Right lobe of liver (tissue), 6 donors: ENCODE data around the gene TRHDE. TPM values are rescaled to one million over a fixed set of nuclear protein-coding genes. Genes with fewer than 3 reads are reported as not detected.

Source experiments
- ATAC-seq, 4 donors: fragments of 200-7000 bp; cut with Tn5 transposase; one replicate each; pipeline ENCODE4 v1.9.1; 2020; ENCODE audit warnings: mild to moderate bottlenecking in 4 of 4, moderate library complexity in 4 of 4
- DNase-seq, 3 donors: peaks; one replicate each; pipeline ENCODE4 v3.0.0-alpha.2; 2020
- H3K27ac ChIP-seq, 3 donors: fragments of 200-600 bp; one replicate each; pipeline ENCODE4 v1.8.0; 2022
- H3K27me3 ChIP-seq, 2 donors: fragments of 200-600 bp; one replicate each; pipeline ENCODE4 v1.8.0; 2022
- H3K36me3 ChIP-seq, 4 donors: fragments of 200-600 bp; sonication (generic) in 1 of 4; one replicate each; pipeline versions ENCODE4 v1.5.1 to v1.8.0; 2017 to 2022; ENCODE audit warnings: control low read depth in 1 of 4
- H3K4me1 ChIP-seq, 4 donors: fragments of 200-600 bp; sonication (generic) in 1 of 4; one replicate each; pipeline versions ENCODE4 v1.5.1 to v1.8.0; 2017 to 2022; ENCODE audit warnings: control low read depth in 1 of 4
- H3K4me3 ChIP-seq, 3 donors: fragments of 200-600 bp; one replicate each; pipeline ENCODE4 v1.8.0; 2022
- H3K9me3 ChIP-seq, 4 donors: fragments of 200-600 bp; sonication (generic) in 1 of 4; one replicate each; pipeline versions ENCODE4 v1.5.1 to v1.8.0; 2017 to 2022; ENCODE audit warnings: control low read depth in 1 of 4
- CTCF ChIP-seq, 4 donors: fragments of 200-600 bp in 3 of 4; fragments of 450-650 bp in 1 of 4; IDR thresholded peaks; one replicate each; pipeline versions ENCODE4 v1.5.1 to v1.8.0; 2016 to 2022; ENCODE audit warnings: antibody characterized with exemption in 4 of 4, mild to moderate bottlenecking in 2 of 4
- POLR2A ChIP-seq: fragments of 450-650 bp; IDR thresholded peaks from one replicate; pipeline ENCODE4 v1.6.1; 2017; ENCODE audit warnings: antibody characterized with exemption, mild to moderate bottlenecking
- WGBS: methylation state at CpG from one replicate; pipeline ENCODE4 v1.1.6; 2018; ENCODE audit warnings: low coverage, low lambda C conversion rate; ENCODE audit not compliant: insufficient coverage; ENCODE audit errors: missing lambda C conversion rate; 5-methylcytosine and 5-hydroxymethylcytosine counted together
- intact Hi-C, 2 donors: fragments of 100-400 bp; cut with DNase I; formaldehyde crosslinking; loops; one replicate each; pipeline versions ENCODE4 v1.11.2 to v1.14.1; 2022
- total RNA-seq, 6 experiments: library from RNA; depleted of rRNA in 2 of 6; stranded (reverse); fragments of >200 nt in 2 of 6; fragmentation: NEBNext Ultra II Directional in 3 of 6; extraction: Animal tissue kit (Norgen Biotek cat#: 25700) in 3 of 6; gene quantifications; one replicate each; pipeline versions ENCODE4 v1.1.0 to v1.2.4, GENCODE V29; 2016 to 2023
- donor health status: DM: no; HTN: yes; CAD: no.
- donor health status: DM: no; HTN: no; CAD: no.
- donor health status: DM: no; HTN: no; CAD: no.
- donor health status: DM: no; HTN: yes; CAD: no.
- donor health status: DM: no; HTN: yes; CAD: no.

The TRHDE gene
- total RNA-seq, 6 experiments from 2014 or later = 0.10 to 4.3 (median 0.90) TPM

DNA sequence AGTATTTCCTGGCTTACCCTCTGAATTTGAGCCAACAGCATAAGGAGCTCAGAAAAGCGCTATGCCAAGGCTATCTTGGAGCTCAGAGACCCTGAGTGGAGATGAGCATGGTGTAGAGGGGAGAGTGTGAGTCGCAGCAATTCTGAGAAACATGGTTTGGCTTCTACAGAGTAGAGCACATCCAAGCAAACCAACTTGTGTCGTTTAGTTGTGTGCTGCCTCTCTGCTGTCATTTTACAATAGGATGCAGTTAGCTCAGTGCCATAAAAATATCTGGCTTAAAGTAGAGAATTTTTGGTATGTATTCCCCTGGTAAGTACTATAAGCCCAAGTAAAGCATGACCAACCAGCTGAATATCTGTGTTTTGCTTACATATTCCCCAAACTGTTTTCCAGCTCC lies 249.2 kb downstream of the TRHDE start:
- no peak for ATAC-seq
- H3K27me3 ChIP-seq = no peaks in the 10 kb centered on the region
- H3K27ac ChIP-seq = no peak overlapping the region
- WGBS = 65% methylated on average over 3 of the region's 3 CpGs
- no peak overlapping the region for H3K4me3 ChIP-seq
- intact Hi-C loops = no loop called here
- H3K36me3 ChIP-seq = no peaks in the 10 kb centered on the region
- H3K4me1 ChIP-seq = no peaks in the 10 kb centered on the region
- TF ChIP-seq CTCF (IDR thresholded peaks at IDR 0.05) (no peak), POLR2A (no peak)
- DNase-seq = no peak
- H3K9me3 ChIP-seq = no peaks in the 10 kb centered on the region

- Histone ChIP-seq H3K4me1 (no peaks in the 10 kb centered on the region), H3K9me3 (no peaks in the 10 kb centered on the region), H3K4me3 (no peak overlapping the region), H3K27ac (no peak overlapping the region), H3K36me3 (no peaks in the 10 kb centered on the region), H3K27me3 (no peaks in the 10 kb centered on the region)
- TF ChIP-seq POLR2A = no peak
- TF ChIP-seq CTCF (IDR thresholded peaks at IDR 0.05) = no peak
- 22% methylated on average over 1 of the region's 1 CpG for WGBS
- DNase-seq = no peak
- ATAC-seq = no peak
- intact Hi-C loops = no loop called here
Observed at GRCh38 chr12:72522411-72522810, 250.2 kb downstream of the TRHDE start.

GRCh38 chr12:72523754-72524153 lies 251.6 kb downstream of the TRHDE start:
- no peak overlapping the region for H3K27ac ChIP-seq

DNA sequence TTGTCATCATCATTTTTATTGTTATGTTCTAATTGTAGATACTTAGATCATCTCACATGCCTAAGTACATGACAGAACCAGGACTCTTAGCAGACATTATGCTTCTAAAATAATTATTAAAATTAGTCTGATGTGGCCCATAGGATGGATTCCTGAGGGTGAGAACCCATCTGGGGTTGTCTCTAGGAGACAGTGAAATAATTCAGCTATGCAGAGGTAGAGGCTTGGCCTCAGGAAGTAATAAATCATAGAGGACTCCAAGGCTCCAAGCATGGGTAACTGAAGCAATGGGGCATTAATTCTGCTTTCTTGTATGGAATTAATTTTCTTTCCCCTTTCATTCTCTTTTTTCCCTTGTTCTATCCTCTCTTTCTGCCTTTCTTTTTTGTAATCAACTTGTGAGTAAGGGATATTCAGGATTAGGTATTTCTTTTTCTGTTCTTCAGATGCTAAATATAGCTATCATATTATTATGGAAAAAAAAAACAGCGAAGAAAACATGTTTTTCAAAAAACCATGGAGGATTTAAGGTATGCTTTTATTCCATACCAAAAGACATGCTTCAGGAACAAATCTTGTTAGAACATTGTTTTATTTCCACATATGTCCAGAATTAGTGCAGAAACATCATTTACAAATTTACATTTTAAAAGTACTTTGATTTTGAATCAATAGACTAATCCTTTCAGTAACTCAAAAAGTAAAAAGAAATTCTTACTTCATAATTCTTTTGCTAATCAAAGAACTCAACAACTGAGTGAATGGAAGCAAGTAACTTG lies 263.2 kb downstream of the TRHDE start:
- Histone ChIP-seq H3K9me3 (no peaks in the 10 kb centered on the region), H3K27ac (no peak overlapping the region), H3K4me1 (no peaks in the 10 kb centered on the region), H3K27me3 (no peaks in the 10 kb centered on the region), H3K4me3 (no peak overlapping the region), H3K36me3 (no peaks in the 10 kb centered on the region)
- intact Hi-C loops = no loop called here
- TF ChIP-seq CTCF (IDR thresholded peaks at IDR 0.05) (no peak), POLR2A (no peak)
- 78% methylated on average over 1 of the region's 1 CpG for WGBS
- DNase-seq (no peak), ATAC-seq (no peak)

More at GRCh38 chr12:72523754-72524153, 251.6 kb downstream of the TRHDE start:
- intact Hi-C loops = no loop called here
- ATAC-seq = no peak
- WGBS = 22% methylated on average over 3 of the region's 3 CpGs
- DNase-seq = no peak
- Histone ChIP-seq H3K4me1 (no peaks in the 10 kb centered on the region), H3K4me3 (no peak overlapping the region), H3K36me3 (no peaks in the 10 kb centered on the region), H3K27me3 (no peaks in the 10 kb centered on the region), H3K9me3 (no peaks in the 10 kb centered on the region)
- no peak for TF ChIP-seq POLR2A
- no peak for TF ChIP-seq CTCF (IDR thresholded peaks at IDR 0.05)
